Occipital lobe (tissue), 2 donors: ENCODE results near the gene RIMBP3B. TPM values are rescaled to one million over a fixed set of nuclear protein-coding genes. Genes with fewer than 3 reads are reported as not detected.
"Not testable (repeated sequence)": the region's sequence is repeated elsewhere in the genome, so short reads cannot be mapped to it uniquely, and the experiment has no call there.

Source experiments
- DNase-seq: peaks from one replicate; lab custom pipeline; 2025; lab: John Stamatoyannopoulos, UW
- total RNA-seq: library from RNA; depleted of rRNA; stranded (reverse); fragments of >200 nt; gene quantifications from one replicate; pipeline ENCODE4 v1.2.3, GENCODE V29; 2014

RIMBP3B gene, protein sequence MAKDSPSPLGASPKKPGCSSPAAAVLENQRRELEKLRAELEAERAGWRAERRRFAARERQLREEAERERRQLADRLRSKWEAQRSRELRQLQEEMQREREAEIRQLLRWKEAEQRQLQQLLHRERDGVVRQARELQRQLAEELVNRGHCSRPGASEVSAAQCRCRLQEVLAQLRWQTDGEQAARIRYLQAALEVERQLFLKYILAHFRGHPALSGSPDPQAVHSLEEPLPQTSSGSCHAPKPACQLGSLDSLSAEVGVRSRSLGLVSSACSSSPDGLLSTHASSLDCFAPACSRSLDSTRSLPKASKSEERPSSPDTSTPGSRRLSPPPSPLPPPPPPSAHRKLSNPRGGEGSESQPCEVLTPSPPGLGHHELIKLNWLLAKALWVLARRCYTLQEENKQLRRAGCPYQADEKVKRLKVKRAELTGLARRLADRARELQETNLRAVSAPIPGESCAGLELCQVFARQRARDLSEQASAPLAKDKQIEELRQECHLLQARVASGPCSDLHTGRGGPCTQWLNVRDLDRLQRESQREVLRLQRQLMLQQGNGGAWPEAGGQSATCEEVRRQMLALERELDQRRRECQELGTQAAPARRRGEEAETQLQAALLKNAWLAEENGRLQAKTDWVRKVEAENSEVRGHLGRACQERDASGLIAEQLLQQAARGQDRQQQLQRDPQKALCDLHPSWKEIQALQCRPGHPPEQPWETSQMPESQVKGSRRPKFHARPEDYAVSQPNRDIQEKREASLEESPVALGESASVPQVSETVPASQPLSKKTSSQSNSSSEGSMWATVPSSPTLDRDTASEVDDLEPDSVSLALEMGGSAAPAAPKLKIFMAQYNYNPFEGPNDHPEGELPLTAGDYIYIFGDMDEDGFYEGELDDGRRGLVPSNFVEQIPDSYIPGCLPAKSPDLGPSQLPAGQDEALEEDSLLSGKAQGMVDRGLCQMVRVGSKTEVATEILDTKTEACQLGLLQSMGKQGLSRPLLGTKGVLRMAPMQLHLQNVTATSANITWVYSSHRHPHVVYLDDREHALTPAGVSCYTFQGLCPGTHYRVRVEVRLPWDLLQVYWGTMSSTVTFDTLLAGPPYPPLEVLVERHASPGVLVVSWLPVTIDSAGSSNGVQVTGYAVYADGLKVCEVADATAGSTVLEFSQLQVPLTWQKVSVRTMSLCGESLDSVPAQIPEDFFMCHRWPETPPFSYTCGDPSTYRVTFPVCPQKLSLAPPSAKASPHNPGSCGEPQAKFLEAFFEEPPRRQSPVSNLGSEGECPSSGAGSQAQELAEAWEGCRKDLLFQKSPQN (N-terminal part only)
- total RNA-seq: 0.62 TPM

DNA sequence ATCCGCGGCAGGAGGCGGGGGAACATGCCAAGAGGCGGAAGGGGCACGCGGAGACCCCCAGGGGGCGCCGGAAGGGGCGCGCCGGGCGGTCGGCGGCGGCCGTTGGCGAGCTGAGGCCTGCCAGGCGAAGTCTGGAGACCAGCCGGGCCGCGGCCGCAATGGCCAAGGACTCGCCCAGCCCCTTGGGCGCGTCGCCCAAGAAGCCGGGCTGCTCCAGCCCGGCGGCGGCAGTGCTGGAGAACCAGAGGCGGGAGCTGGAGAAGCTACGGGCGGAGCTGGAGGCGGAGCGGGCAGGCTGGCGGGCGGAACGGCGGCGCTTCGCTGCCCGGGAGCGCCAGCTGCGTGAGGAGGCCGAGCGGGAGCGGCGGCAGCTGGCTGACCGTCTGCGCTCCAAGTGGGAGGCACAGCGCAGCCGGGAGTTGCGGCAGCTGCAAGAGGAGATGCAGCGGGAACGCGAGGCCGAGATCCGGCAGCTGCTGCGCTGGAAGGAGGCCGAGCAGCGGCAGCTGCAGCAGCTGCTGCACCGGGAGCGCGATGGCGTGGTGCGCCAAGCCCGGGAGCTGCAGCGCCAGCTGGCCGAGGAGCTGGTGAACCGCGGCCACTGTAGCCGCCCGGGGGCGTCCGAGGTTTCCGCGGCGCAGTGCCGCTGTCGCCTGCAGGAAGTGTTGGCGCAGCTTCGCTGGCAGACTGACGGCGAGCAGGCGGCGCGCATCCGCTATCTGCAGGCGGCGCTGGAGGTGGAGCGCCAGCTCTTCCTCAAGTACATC is at the start of gene RIMBP3B:
TSS of gene RIMBP3B (plus strand) at position 51 of the 767 bp plus-strand sequence. CDS start at position 159, 108 bp downstream.
- DNase-seq: not testable (repeated sequence)

DNA sequence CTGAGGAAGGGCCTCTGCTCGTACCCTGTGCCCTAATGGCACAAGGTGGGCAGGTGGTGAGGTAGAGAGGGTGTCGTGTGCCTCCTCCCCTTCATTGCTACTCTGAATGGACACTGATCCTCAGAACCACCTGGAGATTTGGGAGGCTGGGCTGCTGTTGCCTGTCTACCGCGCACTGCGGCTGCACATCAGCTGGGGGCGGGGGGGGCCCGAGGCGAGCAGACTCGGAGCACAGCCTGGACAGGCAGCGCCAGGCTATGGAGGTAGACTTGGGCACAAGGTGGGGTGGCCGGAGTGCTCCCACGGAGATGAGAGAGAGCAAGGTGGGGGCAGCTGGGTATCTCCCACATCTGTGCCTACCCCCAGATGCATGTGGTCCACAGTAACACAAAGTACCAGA is 26.0 kb upstream of the RIMBP3B start:
- not testable (repeated sequence) for DNase-seq

DNA sequence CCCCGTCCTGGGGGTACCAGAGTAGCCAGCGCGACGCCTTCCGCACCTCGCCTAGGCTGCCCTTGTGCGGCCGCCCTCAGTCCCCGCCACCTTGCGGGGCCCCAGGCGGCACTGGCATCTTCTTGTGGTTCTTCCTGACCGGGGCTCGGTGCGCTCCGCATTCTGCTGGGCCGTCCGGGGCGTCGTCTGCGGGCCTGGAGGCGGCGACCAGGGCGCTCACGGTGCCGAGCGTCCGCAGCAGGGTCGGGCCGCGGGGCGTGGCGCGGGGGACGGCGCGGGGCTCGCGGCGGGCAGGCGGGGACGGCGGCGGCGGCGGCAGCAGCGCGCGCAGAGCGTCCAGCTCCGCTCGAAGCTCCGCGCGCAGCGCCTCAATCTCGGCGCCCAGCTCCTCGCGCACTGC is 23.0 kb upstream of the RIMBP3B start:
- not testable (repeated sequence) for DNase-seq

DNA sequence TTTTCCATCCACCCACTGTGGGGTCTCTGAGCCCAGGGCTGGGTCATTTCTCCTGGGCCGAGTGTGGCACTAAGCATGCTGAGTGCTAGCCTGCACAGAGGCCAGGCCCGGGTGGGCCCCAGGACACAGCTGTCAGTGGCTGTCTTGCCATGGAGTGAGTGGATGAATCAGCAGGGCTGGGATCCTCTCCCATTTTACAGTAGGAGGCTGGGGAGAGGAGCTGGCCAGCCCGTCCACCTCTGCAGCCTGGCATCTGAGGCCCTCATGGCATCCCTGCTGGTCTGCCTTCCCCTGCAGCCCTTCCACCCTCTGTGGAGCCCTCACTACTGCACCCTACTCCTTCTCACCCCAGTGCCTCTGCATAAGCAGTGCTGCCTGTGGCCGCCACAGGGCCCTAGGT is 21.1 kb upstream of the RIMBP3B start:
- not testable (repeated sequence) for DNase-seq

DNA sequence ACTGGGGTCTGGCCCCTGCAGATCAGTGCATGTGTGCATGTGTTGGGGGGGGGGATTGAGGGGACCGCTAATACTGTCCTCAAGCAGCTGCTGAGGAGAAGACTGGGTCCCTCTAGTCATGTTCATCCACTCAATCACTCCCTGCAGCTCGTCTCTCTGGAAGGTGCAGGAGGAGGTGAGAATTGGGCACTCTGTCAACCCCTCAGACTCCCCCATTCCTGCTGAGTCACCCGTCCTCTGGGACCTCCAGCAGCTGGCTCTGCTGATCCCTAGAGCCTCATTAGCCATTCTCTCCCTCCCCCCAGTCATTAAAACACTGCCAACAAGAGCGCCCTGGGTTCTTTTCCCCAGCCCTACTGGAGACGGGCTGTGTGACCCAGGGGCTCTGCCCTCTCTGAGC is 20.5 kb upstream of the RIMBP3B start:
- not testable (repeated sequence) for DNase-seq

DNA sequence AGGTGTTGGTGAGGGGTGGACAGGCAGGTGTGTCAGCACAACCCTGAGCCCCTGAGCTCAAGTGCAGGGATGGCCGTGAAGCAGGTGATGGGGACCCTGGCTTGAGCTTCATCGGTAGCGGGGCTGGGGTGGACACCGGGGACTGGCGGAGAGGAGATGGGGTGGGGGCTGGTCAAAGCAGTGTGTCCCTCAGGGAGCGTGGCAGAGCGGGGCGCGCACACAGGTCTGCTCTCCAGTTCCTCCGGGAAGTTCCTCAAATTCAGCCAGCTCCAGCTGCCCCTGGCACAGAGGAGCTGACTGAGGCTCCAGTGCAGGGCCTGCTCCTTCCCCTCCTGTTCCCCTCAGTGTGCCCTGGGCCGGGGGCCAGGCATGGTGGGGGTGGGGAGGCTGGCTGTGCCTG is 19.7 kb upstream of the RIMBP3B start:
- DNase-seq: not testable (repeated sequence)

DNA sequence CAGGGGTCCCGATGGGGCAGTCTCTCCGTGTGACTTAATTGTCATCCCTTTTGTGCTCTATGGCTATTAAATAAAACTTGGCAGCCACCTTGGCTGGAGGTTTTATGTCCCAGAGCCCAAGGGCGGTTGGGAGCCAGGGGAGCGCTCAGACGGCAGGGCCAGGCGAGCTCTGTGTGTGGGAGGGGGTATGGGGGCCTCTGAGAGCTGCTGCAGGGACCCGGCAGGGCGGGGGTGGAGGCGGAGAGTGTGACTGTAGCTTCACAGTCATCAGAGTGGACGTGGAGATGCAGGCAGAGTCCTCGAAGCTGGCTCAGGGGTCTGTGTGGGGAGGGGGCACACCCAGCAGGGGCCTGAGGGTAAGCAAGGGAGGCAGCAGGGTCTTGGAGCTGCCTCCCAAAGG is 19.2 kb upstream of the RIMBP3B start:
- not testable (repeated sequence) for DNase-seq

DNA sequence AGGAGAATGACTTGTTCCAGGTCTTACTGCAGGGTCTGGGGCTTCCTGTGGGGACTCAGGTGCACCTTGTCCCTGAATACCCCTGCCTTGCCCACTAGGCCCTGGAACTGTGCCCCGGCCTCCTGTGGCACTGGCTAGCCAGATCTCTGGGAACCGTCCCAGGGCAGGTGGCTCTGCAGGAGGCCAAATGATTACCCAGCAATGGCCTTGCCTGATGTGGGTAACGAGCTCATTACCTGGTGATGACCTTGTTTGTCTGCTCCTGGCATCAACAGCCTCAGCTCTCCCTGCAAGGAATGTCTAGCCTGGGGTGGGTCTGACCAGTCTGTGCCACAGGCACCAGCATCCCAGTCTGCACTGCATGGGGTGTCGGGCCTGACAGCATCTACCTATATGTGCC is 18.2 kb upstream of the RIMBP3B start:
- not testable (repeated sequence) for DNase-seq

DNA sequence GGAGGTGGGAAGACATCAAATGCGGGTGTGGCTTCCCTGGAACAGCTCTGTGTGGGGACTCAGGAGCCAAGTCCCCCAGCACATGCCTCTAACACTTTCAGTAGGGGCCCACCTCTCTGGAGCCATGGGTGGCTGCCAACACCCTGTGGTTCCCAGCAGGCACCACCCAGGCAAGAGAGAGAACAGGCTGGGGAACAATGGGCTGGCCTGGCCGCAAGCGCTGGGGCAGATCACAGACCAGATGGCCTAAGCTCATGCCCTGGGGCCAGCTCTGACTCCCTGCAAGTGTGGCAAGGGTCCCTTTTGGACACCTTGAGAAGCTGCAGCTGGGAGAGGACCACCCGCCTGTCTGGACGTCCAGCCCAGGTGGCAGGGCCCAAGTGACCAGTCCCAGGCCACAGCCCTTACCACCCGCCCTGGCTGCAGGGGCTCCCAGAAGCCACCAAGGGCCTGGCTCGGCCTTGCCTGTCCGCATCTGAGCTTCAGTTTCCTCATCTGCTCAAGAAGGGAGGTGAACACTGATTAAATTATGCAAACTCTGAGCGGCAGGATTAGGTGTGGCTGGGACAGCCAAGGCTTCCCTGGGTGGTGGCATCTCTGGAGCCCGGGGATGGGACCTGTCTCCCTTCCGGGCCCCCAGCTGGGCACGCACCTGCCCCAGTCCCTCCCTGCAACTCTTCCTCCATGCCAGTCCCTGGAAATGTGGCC is 14.8 kb upstream of the RIMBP3B start:
- not testable (repeated sequence) for DNase-seq

DNA sequence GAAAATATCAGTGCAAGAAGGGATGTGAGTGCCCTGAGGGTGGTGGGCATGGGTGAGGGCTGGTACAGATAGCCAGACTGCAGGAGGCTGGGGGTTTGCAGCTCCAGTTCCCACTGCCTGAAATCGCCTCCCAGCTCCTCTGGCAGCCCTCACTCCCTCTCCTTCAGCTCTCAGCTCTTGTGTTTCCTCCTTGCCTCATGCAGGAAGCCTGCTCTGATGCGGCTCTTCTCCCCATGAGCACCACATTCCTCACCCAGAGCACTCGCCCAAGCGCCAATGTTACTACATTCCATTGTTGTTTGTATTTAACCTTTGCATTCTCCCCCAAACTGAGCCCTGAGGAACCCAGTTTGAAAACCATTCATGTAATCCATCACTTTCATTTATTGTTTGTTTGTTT is 7.7 kb upstream of the RIMBP3B start:
- not testable (repeated sequence) for DNase-seq

DNA sequence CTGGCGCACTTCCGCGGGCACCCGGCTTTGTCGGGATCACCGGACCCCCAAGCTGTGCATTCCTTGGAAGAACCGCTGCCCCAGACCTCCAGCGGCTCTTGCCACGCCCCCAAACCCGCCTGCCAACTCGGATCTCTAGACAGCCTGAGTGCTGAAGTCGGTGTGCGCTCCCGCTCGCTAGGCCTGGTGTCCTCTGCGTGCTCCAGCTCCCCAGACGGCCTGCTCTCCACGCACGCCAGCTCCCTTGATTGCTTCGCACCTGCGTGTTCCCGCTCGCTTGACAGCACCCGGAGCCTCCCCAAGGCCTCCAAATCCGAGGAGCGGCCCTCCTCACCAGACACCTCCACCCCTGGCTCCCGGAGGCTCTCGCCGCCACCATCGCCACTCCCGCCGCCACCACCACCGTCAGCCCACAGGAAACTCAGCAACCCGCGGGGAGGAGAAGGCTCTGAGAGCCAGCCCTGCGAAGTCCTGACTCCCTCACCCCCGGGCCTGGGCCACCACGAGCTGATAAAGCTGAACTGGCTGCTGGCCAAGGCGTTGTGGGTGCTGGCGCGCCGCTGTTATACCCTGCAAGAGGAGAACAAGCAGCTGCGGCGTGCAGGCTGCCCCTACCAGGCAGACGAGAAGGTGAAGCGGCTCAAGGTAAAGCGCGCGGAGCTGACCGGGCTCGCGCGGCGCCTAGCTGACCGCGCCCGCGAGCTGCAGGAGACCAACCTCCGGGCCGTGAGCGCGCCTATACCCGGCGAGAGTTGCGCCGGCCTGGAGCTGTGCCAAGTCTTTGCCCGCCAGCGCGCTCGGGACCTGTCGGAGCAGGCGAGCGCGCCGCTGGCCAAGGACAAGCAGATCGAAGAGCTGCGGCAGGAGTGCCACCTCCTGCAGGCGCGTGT is 1.2 kb downstream of the RIMBP3B start:
- not testable (repeated sequence) for DNase-seq

DNA sequence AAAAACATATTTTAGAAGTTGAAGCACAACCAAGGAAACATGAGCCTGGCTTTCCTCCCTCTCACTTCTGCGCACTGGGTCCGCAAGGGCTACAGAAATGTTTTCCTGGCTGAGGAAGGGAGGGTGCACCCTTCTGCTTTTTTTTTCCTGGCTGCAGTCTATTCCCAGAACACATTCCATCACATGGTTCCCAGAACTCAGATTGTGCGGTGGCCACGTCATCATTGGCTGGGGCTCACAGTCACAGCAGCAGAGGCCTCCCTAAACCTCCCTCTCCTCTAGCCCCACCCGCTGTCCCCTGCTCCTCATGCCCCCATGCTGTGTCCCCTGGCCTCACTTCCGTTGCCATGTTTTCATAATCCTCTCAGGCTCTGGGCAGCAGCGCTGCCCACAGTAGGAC is 5.9 kb downstream of the RIMBP3B start:
- not testable (repeated sequence) for DNase-seq

DNA sequence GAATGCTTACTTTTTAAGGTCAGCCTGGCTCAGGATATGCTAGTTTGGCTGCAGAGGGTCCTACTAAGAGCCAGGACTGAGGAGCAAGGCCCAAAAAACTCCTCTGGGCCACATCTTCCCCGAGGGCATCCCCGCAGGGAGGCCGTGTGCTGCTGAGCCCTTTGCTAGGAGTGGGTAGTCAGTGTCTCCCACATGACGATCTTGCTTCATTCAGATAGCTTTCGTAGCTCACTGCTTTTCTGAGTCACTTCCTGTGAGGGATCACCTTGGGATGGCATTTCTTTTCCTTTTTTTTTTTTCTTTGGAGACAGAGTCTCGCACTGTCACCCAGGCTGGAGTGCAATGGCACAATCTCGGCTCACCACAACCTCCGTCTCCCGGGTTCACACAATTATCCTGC is 6.5 kb downstream of the RIMBP3B start:
- not testable (repeated sequence) for DNase-seq

DNA sequence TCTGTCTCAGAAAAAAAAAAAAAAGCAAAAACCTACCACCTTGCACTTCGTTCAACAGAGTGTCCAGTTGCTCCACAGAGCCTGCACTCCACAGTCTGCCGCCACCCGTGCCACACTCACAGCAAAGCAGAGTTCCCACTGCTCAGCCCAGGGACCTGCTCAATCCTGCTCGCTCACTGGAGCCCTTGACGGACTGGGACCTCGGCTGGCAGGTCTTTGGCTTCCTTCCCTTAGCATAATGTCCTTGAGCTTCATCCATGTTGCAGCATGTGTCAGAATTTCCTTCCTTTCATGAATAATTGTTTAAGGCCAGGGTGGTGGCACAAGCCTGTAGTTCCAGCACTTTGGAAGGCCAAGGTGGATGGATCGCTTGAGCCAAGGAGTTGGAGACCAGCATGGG is 11.1 kb downstream of the RIMBP3B start:
- DNase-seq: not testable (repeated sequence)

DNA sequence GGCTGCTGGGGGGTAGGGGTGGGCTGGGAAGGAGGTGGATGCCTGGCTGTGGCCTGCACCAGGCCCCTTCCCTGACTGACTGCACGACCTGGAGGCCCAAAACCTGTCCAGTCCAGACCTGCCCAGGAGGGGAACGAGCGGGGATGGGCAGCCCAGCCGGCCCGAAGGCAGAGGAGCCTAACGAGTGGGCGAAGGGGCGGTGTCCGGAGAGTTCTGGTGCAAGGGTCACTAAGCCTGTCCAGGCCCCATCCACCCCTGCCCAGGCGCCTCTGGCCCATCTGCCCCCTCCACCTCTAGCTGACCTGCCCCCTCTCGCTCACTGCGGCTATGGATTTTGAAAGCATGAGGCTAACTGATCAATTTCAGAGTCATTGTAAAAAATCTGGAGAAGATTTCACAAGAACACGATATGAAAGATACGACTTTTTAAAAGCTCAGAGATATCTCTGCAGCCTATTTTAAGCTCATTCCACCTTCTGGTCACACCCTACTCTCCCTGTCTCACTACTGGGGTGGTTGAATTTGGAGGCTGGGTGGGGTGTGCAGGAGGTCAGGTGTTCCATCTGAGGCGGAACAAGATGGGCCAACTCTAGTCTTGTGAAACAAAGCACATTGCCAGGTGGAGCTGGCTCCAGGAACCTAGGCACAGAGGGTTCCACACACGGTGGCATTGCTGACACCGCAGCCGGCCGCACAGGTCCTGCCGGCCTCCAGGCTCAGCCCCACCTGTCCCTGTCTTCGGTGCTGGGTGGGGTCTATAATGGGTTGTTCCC is 17.8 kb downstream of the RIMBP3B start:
- DNase-seq: not testable (repeated sequence)

DNA sequence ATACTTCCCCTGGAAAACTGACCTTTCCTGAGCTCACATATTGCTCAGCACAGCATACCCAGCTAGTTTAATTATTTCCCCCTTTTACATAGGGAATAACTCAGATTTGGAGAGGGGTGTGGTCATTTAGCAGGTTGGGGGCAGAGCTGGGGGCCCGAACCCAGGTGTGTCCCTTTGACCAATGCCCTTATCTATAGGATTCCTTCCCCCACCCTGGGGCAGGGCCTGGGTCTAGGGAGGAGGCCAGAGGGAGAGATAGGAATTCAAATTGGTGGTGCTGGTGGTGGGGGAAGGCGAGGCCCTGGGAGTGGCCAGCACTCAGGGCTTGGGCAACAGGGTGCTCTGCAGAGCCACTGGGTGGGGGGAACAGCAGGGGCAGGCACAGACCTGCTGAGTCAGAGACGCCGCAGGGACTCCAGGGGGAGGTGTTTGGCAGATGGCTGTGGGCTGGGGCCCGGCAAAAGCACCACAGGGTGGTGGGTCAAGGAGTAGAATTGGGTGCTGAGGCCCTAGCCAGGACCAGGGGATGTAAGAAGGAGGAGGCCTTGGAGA is 19.3 kb downstream of the RIMBP3B start:
- DNase-seq: not testable (repeated sequence)

DNA sequence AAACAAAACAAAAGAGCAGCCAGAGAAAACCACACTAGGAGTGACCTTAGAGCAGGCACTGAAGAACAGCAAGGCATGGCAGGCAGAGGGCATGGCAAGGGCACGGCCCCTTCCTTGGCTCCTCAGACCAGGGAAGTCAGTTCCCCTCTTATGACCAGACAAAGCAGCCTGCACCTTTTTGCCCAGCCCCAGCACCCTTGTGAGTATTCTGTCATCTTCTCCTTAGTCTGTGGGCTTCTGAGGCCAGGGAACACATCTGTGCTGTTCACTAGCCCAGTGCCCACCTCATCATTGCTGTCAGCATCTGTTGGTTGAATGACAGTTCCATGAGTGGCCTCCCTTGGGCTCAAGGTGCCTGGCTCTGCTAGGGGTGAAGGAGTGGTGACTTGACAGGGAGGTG is 23.6 kb downstream of the RIMBP3B start:
- DNase-seq: not testable (repeated sequence)

DNA sequence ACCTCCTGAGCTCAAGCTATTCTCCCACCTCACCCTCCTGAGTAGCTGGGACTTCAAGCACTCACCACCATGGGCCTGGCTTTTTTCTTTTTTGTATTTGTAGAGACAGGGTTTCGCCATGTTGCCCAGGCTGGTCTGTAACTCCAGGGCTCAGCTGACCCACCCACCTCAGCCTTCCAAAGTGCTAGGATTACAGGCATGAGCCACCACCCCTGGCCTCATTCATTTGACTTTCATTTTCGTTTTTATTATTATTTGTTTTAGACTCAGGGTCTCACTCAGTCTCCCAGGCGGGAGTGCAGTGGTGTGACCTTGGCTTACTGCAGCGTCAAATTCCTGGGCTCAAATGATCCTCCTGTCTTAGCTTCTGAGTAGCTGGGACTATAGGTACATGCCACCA is 24.2 kb downstream of the RIMBP3B start:
- not testable (repeated sequence) for DNase-seq
